ENCODE data around the gene PPP1R27. TPM values are rescaled to one million over a fixed set of nuclear protein-coding genes. Genes with fewer than 3 reads are reported as not detected.

The PPP1R27 gene
- total RNA-seq, 1 donor from 2014 or later, result 35.0 TPM

DNA sequence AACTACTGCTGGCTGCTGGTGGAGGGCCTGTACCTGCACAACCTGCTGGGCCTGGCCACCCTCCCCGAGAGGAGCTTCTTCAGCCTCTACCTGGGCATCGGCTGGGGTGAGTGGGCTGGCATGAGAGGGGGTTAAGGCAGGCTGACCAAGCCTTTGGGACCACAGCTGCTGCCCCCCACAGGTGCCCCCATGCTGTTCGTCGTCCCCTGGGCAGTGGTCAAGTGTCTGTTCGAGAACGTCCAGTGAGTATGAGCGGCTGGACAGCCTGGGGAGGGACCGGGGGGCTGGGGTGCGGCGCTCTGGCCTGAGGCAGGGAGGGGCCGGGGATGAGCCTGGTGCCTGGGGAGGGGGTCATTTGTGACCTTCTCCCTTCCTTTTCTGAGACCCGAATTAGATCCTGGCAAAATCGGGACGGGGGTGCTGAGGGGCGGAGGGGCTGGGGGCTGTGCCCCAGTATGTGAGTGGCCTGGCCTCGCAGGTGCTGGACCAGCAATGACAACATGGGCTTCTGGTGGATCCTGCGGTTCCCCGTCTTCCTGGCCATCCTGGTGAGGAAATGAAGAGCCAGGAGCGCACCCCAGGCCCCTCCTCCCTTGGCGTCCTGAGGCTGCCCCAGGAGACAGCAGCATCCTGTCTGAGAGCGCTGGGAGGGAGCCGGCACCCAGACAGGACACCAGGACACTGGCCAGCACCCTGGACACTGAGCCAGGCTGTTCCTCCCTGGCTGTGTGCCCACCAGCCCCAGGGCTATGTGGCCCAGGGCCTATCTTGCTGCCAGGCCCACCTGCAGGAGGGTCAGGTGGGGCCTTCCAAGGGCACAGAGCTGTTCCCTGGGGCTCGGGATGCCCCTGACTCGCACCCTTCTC lies 22.9 kb downstream of the PPP1R27 start:
- no peaks in the 10 kb centered on the region for H3K4me1 ChIP-seq (ENCODE audit: control insufficient read depth in 3 of 3, insufficient read depth in 3 of 3, low read length in 3 of 3)
- H3K36me3 ChIP-seq (ENCODE audit: control insufficient read depth in 3 of 3, insufficient read depth in 3 of 3, low read length in 3 of 3), result no peaks in the 10 kb centered on the region
- H3K9me3 ChIP-seq (ENCODE audit: control insufficient read depth in 3 of 3, low read length in 3 of 3), result no peaks in the 10 kb centered on the region
- no peak overlapping the region for H3K4me3 ChIP-seq (ENCODE audit: low read length in 3 of 3)
- H3K27me3 ChIP-seq (ENCODE audit: control insufficient read depth in 3 of 3, insufficient read depth in 3 of 3, low read length in 3 of 3), result peaks cover 40 to 50% (median 47%) of the 10 kb centered on the region in 3 donors
- H3K9ac ChIP-seq (ENCODE audit: low read depth in 1 of 3, low read length in 3 of 3), result no peak overlapping the region
- H3K27ac ChIP-seq (ENCODE audit: low read depth, low read length), result no peak overlapping the region

DNA sequence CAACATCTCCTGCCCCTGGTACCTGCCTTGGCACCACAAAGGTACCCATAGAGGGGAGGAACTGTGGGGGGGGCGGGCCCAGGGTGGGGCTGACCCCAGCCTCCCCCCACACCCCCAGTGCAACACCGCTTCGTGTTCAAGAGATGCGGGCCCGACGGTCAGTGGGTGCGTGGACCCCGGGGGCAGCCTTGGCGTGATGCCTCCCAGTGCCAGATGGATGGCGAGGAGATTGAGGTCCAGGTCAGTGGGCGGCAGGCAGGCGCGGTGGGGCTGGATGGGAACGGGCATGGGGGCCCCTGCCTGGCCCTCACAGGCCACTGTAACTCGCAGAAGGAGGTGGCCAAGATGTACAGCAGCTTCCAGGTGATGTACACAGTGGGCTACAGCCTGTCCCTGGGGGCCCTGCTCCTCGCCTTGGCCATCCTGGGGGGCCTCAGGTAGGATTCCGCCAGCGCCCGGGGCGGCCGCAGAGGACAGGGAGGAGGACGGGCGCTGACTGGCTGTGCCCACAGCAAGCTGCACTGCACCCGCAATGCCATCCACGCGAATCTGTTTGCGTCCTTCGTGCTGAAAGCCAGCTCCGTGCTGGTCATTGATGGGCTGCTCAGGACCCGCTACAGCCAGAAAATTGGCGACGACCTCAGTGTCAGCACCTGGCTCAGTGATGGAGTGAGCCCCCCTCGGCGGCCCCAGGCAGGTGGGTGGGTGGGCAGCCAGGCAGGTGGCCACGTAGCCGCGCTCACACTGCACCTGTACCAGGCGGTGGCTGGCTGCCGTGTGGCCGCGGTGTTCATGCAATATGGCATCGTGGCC lies 23.8 kb downstream of the PPP1R27 start:
- no peaks in the 10 kb centered on the region for H3K4me1 ChIP-seq (ENCODE audit: control insufficient read depth in 3 of 3, insufficient read depth in 3 of 3, low read length in 3 of 3)
- H3K27me3 ChIP-seq (ENCODE audit: control insufficient read depth in 3 of 3, insufficient read depth in 3 of 3, low read length in 3 of 3), result peaks cover 47 to 57% (median 55%) of the 10 kb centered on the region in 3 donors
- no peak overlapping the region for H3K9ac ChIP-seq (ENCODE audit: low read depth in 1 of 3, low read length in 3 of 3)

DNA sequence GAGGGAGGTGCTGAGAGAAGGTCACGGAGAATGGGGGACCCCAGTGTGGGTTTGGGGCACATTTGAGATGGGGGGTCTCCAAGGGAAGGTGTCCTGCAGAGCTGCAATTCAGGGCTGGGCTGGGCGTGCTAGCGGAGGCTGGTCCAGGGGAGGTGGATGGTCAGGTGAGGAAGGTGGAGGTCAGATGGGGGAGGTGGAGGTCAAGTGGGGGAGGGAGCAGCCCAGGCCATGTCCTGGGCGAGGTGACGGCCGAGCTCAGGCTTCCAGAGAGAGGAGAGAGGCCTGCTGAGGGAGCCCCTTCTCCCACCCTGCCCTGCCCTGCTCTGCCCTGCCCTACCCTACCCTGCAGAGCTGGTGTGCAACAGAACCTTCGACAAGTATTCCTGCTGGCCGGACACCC lies 24.4 kb downstream of the PPP1R27 start:
- no peaks in the 10 kb centered on the region for H3K9me3 ChIP-seq (ENCODE audit: control insufficient read depth in 3 of 3, low read length in 3 of 3)

More for the DNA sequence above, 23.8 kb downstream of the PPP1R27 start:
- Histone ChIP-seq H3K27ac (ENCODE audit: low read depth, low read length) (no peak overlapping the region), H3K9me3 (ENCODE audit: control insufficient read depth in 3 of 3, low read length in 3 of 3) (no peaks in the 10 kb centered on the region), H3K36me3 (ENCODE audit: control insufficient read depth in 3 of 3, insufficient read depth in 3 of 3, low read length in 3 of 3) (no peaks in the 10 kb centered on the region), H3K4me3 (ENCODE audit: low read length in 3 of 3) (no peak overlapping the region)

DNA sequence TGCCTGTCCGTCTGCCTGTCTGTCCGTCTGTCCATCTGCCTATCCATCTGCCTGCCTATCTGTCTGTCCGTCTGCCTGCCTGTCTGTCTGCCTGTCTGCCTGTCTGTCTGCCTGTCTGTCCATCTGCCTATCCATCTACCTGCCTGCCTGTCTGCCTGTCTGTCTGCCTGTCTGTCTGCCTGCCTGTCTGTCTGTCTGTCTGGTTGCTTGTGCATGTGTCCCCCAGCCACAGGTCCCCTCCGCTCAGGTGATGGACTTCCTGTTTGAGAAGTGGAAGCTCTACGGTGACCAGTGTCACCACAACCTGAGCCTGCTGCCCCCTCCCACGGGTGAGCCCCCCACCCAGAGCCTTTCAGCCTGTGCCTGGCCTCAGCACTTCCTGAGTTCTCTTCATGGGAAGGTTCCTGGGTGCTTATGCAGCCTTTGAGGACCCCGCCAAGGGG lies 25.3 kb downstream of the PPP1R27 start:
- Histone ChIP-seq H3K4me3 (ENCODE audit: low read length in 3 of 3) (no peak overlapping the region), H3K27me3 (ENCODE audit: control insufficient read depth in 3 of 3, insufficient read depth in 3 of 3, low read length in 3 of 3) (peaks cover 59 to 68% (median 68%) of the 10 kb centered on the region in 3 donors), H3K27ac (ENCODE audit: low read depth, low read length) (no peak overlapping the region), H3K9ac (ENCODE audit: low read depth in 1 of 3, low read length in 3 of 3) (no peak overlapping the region), H3K36me3 (ENCODE audit: control insufficient read depth in 3 of 3, insufficient read depth in 3 of 3, low read length in 3 of 3) (no peaks in the 10 kb centered on the region), H3K9me3 (ENCODE audit: control insufficient read depth in 3 of 3, low read length in 3 of 3) (no peaks in the 10 kb centered on the region), H3K4me1 (ENCODE audit: control insufficient read depth in 3 of 3, insufficient read depth in 3 of 3, low read length in 3 of 3) (peaks cover 0 to 5% (median 5%) of the 10 kb centered on the region in 3 donors)

More for the DNA sequence above, 24.4 kb downstream of the PPP1R27 start:
- H3K9ac ChIP-seq (ENCODE audit: low read depth in 1 of 3, low read length in 3 of 3), result no peak overlapping the region
- H3K4me1 ChIP-seq (ENCODE audit: control insufficient read depth in 3 of 3, insufficient read depth in 3 of 3, low read length in 3 of 3), result no peaks in the 10 kb centered on the region
- peaks cover 53 to 63% (median 60%) of the 10 kb centered on the region in 3 donors for H3K27me3 ChIP-seq (ENCODE audit: control insufficient read depth in 3 of 3, insufficient read depth in 3 of 3, low read length in 3 of 3)
- no peak overlapping the region for H3K27ac ChIP-seq (ENCODE audit: low read depth, low read length)
- no peaks in the 10 kb centered on the region for H3K36me3 ChIP-seq (ENCODE audit: control insufficient read depth in 3 of 3, insufficient read depth in 3 of 3, low read length in 3 of 3)
- no peak overlapping the region for H3K4me3 ChIP-seq (ENCODE audit: low read length in 3 of 3)

DNA sequence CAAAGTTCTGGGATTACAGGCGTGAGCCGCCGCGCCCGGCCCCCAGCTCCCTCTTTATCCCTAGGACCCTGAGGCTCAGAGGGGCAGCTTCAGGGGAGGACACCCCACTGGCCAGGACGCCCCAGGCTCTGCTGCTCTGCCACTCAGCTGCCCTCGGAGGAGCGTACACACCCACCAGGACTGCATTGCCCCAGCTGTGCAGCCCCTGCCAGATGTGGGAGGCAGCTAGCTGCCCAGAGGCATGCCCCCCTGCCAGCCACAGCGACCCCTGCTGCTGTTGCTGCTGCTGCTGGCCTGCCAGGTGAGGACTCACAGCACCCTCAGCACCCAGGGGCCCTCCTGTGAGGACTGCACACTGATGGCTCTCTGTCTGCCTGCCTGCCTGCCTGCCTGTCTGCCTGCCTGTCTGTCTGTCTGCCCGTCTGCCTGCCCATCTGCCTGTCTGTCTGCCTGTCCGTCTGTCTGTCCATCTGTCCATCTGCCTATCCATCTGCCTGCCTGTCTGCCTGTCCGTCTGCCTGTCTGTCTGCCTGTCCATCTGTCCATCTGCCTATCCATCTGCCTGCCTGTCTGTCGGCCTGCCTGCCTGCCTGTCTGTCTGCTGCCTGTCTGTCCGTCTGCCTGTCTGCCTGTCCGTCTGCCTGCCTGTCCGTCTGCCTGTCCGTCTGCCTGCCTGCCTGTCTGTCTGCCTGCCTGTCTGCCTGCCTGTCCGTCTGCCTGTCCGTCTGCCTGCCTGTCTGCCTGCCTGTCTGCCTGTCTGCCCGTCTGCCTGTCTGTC lies 25.9 kb downstream of the PPP1R27 start:
- H3K4me1 ChIP-seq (ENCODE audit: control insufficient read depth in 3 of 3, insufficient read depth in 3 of 3, low read length in 3 of 3), result peaks cover 0 to 5% (median 5%) of the 10 kb centered on the region in 3 donors
- peaks cover 60 to 72% (median 71%) of the 10 kb centered on the region in 3 donors for H3K27me3 ChIP-seq (ENCODE audit: control insufficient read depth in 3 of 3, insufficient read depth in 3 of 3, low read length in 3 of 3)
- no peak overlapping the region for H3K9ac ChIP-seq (ENCODE audit: low read depth in 1 of 3, low read length in 3 of 3)
- no peak overlapping the region for H3K4me3 ChIP-seq (ENCODE audit: low read length in 3 of 3)
- no peaks in the 10 kb centered on the region for H3K36me3 ChIP-seq (ENCODE audit: control insufficient read depth in 3 of 3, insufficient read depth in 3 of 3, low read length in 3 of 3)
- H3K9me3 ChIP-seq (ENCODE audit: control insufficient read depth in 3 of 3, low read length in 3 of 3), result no peaks in the 10 kb centered on the region
- H3K27ac ChIP-seq (ENCODE audit: low read depth, low read length), result no peak overlapping the region

DNA sequence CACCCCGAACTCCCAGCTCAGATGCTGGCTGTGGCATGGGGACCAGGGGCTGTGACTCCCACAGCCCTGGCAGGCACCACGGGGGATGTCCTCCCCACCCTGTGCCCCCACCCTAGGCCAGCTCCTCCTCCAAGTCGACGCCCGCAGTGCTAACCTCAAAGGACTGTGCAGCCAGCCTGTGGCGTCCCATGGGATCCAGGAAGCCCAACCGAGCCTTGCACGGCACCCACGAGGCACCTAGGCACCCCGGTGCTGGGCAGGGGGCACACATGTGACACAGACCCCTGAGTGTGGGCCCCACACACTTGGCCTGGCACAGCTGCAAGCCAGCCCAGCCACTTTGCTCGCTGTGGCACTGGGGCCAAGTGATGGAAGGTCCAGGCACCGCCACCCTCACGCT lies 27.0 kb downstream of the PPP1R27 start:
- Histone ChIP-seq H3K4me3 (ENCODE audit: low read length in 3 of 3) (no peak overlapping the region), H3K4me1 (ENCODE audit: control insufficient read depth in 3 of 3, insufficient read depth in 3 of 3, low read length in 3 of 3) (peaks cover 0 to 5% (median 5%) of the 10 kb centered on the region in 3 donors), H3K9ac (ENCODE audit: low read depth in 1 of 3, low read length in 3 of 3) (no peak overlapping the region), H3K27ac (ENCODE audit: low read depth, low read length) (no peak overlapping the region), H3K36me3 (ENCODE audit: control insufficient read depth in 3 of 3, insufficient read depth in 3 of 3, low read length in 3 of 3) (no peaks in the 10 kb centered on the region), H3K27me3 (ENCODE audit: control insufficient read depth in 3 of 3, insufficient read depth in 3 of 3, low read length in 3 of 3) (peaks cover 69 to 81% (median 78%) of the 10 kb centered on the region in 3 donors), H3K9me3 (ENCODE audit: control insufficient read depth in 3 of 3, low read length in 3 of 3) (no peaks in the 10 kb centered on the region)

DNA sequence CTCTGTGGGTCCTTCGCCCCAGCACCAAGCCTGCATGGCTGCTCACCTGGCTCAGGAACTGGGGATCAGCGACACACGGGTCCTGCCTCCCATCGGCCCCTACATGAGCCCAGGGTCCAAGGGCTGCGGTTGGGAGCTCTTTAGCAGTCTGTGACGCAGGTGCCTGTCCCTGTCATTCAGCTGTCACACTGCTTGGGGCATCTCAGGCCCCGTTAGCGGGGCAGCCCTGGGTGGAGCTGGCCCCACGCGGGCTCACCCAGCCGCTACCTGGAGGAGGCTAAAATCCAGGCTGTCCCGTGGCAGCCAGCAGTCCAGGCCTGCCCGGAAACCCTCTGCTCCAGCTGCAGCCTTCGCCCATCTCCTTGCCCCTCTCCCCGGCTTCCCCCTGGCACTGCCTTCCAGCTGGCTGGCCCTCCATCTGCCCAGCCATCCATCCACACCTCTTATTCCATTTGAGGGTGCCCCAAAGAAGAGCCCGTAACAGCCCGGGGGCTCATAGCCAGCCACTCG lies 27.6 kb downstream of the PPP1R27 start:
- Histone ChIP-seq H3K36me3 (ENCODE audit: control insufficient read depth in 3 of 3, insufficient read depth in 3 of 3, low read length in 3 of 3) (no peaks in the 10 kb centered on the region), H3K27ac (ENCODE audit: low read depth, low read length) (no peak overlapping the region), H3K27me3 (ENCODE audit: control insufficient read depth in 3 of 3, insufficient read depth in 3 of 3, low read length in 3 of 3) (peaks cover 75 to 85% (median 82%) of the 10 kb centered on the region in 3 donors)

DNA sequence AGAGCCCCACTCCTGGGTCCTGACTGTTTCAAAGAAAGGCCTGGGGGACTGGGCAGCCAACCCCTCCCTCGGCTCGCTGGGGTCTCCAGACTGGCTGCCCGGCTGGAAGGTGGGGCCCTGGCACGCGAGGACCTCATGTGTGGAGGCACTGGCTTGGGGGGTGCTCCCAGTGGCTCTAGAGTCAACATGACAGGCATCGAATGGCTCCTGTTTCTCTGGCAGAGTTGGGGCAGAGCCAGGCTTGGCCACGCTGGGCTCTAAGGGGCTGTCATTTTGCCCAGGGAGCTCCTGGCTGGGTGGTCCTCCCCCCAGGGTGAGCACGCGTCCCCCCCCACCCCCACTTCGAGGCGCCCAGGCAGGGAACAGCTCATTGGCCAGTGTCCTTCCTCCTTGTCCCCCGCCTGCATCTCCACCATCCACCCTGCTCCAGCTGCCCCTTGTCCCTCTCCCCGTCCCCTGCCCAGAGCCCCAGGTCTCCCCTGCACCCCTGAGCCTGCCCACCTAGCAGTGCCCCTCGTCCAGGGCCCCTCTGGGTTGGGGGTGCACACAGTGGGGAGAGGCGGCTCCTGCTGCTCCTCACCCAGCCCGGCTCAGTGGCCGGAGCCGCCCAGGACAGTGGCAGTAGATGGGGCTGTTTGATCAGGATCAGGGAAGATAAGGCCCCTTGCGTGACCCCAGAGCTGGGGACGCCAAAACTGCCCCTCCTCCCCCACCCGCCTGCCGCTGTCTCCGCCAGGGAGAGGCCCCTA lies 28.2 kb downstream of the PPP1R27 start:
- no peak overlapping the region for H3K4me3 ChIP-seq (ENCODE audit: low read length in 3 of 3)
- no peaks in the 10 kb centered on the region for H3K36me3 ChIP-seq (ENCODE audit: control insufficient read depth in 3 of 3, insufficient read depth in 3 of 3, low read length in 3 of 3)
- H3K27ac ChIP-seq (ENCODE audit: low read depth, low read length), result no peak overlapping the region
- H3K27me3 ChIP-seq (ENCODE audit: control insufficient read depth in 3 of 3, insufficient read depth in 3 of 3, low read length in 3 of 3), result peaks cover 81 to 87% (median 85%) of the 10 kb centered on the region in 3 donors
- no peaks in the 10 kb centered on the region for H3K9me3 ChIP-seq (ENCODE audit: control insufficient read depth in 3 of 3, low read length in 3 of 3)
- H3K9ac ChIP-seq (ENCODE audit: low read depth in 1 of 3, low read length in 3 of 3), result no peak overlapping the region
- peaks cover 0 to 5% (median 5%) of the 10 kb centered on the region in 3 donors for H3K4me1 ChIP-seq (ENCODE audit: control insufficient read depth in 3 of 3, insufficient read depth in 3 of 3, low read length in 3 of 3)

More for the DNA sequence above, 27.6 kb downstream of the PPP1R27 start:
- Histone ChIP-seq H3K9ac (ENCODE audit: low read depth in 1 of 3, low read length in 3 of 3) (no peak overlapping the region), H3K4me3 (ENCODE audit: low read length in 3 of 3) (no peak overlapping the region), H3K4me1 (ENCODE audit: control insufficient read depth in 3 of 3, insufficient read depth in 3 of 3, low read length in 3 of 3) (peaks cover 0 to 5% (median 5%) of the 10 kb centered on the region in 3 donors), H3K9me3 (ENCODE audit: control insufficient read depth in 3 of 3, low read length in 3 of 3) (no peaks in the 10 kb centered on the region)

Measured in skeletal muscle tissue (tissue), 4 donors.